ENCODE measurements around the gene UPK2.

Gene UPK2

GRCh38 chr11:118956094-118956846 is at the start of gene UPK2:
UPK2 (plus strand) TSS chr11:118956298; CDS start chr11:118956351, 53 bp downstream.
- peak; percentile 79 to 88 for DNase-seq (ENCODE audit: low read depth in 2 of 2)

DNA sequence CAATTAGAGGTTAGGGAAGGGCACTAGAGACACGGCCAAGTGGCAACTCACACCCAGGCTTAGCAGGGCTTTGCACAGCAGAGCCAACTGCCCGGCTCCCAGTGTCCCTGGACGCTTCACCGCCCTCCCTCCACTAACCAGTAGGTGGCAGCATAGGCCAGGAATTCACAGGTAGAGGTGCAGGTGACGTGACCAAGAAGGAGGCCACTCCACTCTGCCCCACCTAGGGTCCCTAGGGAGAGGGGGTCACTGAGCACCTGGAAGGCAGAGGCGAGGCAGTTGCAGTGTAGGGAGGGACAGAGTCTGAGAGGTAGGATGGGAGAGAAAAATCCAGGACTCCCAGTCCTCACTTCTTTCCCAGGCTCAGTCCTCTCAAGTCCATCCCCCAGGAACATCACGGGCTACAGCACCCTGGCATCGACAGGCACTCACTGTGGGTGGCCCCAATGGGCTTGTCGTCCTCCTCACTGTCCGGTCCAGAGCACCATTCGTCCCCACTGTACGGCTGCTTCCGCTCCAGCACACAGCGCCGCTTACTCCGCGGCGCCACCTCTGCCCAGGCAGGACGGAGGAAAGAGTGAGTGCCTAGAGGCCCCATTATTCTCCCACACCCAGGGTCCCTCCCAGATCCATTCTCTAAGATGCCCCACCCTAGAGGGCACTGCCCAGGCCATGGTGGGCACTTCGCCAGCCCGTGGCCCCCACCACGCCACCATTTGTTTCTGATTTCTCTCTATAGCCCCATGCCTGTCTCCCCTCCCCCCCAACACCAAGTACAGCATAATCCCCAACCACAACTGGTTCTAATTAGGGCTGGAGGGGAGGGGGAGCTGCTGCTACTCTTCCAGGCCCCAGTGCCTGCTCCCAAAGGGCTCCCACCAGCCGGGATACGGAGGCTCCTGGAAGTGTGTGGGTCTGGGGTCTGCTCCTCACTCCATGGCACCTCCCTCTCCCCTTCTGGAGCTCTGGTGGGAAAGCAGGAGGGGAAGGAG is 48.8 kb upstream of the UPK2 start:
- peak in 1 of 2 donors; percentile 84 for DNase-seq (ENCODE audit: low read depth in 2 of 2)

DNA sequence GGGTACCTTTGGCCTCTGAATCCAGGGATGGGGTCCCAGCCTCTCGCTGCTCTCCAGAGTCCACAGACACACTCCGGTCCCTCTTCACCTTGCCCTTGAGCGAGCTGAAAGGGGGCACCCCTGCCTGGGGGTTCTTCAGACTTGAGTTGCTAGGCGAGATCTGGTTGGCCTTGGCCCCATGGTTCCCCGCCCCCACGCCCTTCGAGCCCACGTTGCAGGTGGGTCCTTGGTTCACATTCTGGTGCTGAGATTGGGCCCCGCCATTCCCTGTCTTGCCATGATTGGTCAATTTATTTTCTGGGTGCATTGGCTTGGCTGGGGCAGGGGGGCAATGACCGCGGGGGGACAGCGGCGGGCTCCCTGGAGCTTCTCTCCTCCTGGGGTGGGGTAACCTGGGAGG is 47.8 kb upstream of the UPK2 start:
- no peak for DNase-seq (ENCODE audit: low read depth in 2 of 2)

DNA sequence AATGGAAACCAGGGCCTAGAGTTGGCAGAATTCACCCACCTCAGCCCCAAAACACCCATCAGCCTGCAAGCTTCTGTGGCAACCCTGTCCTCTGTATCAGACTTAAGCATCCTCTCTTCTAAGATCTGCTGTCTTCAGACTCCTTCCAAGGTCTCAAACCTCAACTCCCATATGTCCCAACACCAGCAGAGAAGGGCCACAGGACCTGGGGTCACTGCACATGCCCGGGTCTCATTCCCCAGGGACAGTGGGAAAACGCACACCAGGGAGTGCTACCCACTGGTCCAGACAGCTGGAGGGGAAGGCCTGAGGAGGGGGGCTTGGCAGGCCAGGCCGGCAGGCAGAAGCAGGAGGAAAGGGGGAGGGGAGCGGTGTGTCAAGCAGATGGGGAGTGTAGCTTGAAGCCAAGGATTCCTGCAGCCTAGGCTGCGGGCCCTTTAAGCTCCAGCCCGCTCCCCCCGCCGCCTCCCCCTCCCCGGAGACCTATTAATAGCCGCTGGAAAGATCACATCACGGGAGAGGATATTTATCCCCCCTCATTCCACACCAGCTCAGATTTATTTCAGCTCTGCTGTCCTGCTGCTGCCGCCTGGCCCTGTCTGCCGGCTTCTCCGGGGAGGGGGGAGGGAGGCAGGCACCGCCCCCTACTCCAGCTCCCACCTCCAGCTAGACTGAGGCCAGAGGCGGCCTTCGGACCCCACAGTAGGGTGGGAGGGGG is 47.0 kb upstream of the UPK2 start:
- no peak for DNase-seq (ENCODE audit: low read depth in 2 of 2)

DNA sequence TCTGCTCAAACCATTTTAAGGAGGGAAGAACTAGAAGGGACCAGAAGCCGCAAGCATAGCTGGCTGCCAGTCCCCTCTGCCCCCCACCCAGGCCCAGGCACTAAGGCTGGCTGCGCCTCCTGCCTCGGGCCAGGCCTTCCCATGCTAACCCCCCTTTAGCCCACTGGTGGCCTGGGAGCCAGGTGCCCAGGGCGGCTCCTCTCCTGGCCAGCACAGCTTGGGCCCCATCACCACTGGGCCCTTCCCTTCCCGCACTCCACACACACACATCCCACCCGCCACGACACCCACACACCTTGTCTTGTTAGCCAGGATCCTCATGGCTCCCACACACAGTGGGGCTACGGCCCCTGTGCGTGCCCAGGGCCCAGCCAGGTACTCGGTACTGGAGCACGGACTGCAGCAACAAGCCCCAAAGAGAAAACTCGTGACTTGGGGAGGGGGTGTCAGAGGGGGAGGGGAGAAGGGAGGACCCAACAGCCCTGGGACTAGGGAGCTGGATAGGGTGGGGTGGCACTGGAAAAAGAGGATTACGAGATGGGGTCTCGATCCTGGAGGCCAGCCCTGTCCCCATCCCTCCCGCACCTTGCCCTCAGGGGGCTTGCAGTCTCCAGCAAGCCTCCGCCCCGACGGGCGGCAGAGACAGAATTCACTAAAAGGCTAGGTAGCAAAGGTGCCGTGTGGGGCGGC is 46.3 kb upstream of the UPK2 start:
- no peak for DNase-seq (ENCODE audit: low read depth in 2 of 2)

GRCh38 chr11:118910309-118911112 is 45.6 kb upstream of the UPK2 start:
- DNase-seq (ENCODE audit: low read depth in 2 of 2), result no peak

DNA sequence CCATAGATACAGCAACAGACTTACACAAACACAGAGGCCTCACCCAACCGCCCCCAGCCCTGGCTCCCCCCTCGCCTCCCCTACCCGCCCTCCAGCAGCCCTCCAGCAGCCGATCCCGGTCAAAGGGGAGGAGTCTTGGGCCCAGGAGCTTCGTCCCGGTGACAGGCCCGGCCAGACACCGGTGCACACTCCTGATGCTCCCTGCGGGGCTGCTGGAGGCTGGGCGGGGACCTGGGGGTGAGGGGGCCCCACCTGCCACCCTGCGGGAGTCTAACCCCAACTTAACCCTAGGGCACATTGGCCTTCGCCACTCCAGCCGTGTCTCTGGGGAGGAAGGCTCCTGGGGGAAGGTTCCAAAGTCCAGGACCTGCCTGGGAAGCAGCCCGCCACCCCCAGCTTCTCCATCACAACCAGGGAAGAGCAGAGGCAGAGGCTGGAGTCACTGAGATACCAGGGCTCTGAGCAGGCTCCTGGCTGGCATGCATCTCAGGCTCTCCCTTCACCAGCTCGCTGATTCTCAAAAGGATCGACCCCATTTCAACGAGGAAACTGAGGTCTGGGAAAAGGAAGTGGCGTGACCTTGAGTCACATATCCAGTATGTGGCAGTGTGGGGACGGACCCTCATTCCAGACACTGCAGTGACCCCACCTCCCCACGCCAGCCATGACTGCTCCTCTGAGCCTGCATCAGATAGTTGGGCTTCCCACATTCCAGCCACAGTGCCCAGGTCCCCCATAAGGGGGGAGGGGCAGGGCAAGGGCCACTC is 44.8 kb upstream of the UPK2 start:
- no peak for DNase-seq (ENCODE audit: low read depth in 2 of 2)

- peak; percentile 77 to 81 for DNase-seq (ENCODE audit: low read depth in 2 of 2)
Observed at GRCh38 chr11:118911880-118912741, 44.0 kb upstream of the UPK2 start.

GRCh38 chr11:118912742-118913410 is 43.2 kb upstream of the UPK2 start:
- no peak for DNase-seq (ENCODE audit: low read depth in 2 of 2)

- no peak for DNase-seq (ENCODE audit: low read depth in 2 of 2)
Observed at GRCh38 chr11:118913411-118914125, 42.5 kb upstream of the UPK2 start.

GRCh38 chr11:118914178-118914918 is 41.8 kb upstream of the UPK2 start:
- DNase-seq (ENCODE audit: low read depth in 2 of 2), result peak in 1 of 2 donors; percentile 58

DNA sequence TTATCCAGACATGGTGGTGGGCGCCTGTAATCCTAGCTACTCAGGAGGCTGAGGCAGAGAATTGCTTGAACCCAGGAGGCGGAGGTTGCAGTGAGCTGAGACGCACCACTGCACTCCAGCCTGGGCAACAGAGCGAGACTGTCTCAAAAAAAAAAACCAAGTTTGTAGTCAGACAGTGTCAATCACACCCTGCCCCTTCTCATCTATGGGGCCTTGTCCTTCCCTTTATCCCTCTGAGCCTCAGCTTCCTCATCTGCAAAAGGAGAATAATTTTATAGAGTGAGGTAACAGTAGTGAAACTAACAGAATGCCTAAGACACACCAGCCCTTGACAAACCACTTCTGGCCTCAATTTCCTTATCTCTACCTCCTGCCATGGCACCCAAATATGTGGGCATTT is 41.1 kb upstream of the UPK2 start:
- DNase-seq (ENCODE audit: low read depth in 2 of 2), result no peak

GRCh38 chr11:118915396-118915795 is 40.7 kb upstream of the UPK2 start:
- DNase-seq (ENCODE audit: low read depth in 2 of 2), result no peak

- DNase-seq (ENCODE audit: low read depth in 2 of 2), result no peak
Observed at GRCh38 chr11:118915941-118916841, 39.9 kb upstream of the UPK2 start.

GRCh38 chr11:118916842-118917388 is 39.2 kb upstream of the UPK2 start:
- no peak for DNase-seq (ENCODE audit: low read depth in 2 of 2)
